ENCODE measurements around the gene TIMP1.

Gene TIMP1

GRCh38 chrX:47581731-47582647, at the start of gene TIMP1:
Gene TIMP1 (plus strand): TSS chrX:47582436. CDS start chrX:47583416, 980 bp downstream.
- peak; percentile 62 for DNase-seq

- no peak for DNase-seq
These were observed 42.4 kb upstream of the TIMP1 start for GRCh38 chrX:47539860-47540259.

DNA sequence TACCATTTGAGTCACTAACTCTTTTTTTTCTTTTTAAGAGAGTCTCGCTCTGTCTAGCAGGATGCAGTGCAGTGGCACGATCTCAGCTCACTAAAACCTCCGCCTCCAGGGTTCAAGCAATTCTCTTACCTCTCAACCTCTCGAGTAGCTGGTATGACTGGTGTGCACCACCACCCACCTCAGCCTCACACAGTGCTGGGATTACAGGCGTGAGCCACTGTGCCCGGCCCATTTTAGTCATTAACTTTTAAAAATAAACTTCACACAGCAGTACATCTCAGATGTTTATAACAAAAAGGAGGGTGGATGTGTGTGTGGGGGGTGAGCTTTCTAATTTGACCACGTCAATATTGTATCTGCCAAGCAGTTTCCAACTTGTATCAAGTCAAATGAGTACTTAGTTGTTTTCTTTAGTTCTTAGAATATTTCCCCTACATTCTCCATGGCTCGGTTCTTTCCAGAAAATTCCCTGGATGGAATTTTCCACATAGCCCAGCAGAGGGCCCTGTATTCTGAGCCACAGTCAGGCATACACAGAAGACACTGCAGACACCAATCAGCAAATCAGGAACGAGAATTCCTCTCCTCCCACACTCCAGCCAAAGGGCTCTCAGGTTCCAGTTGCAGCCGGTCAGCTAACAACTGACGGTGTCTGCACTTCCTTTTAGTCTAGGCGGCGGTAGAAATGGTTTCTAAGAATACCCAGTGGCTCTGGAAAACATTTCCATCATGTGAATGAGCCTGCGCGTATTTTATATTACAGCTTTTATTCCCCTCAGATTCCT, 41.3 kb upstream of the TIMP1 start:
- peak; percentile 81 for DNase-seq

- DNase-seq, result no peak
These were observed 38.7 kb upstream of the TIMP1 start for GRCh38 chrX:47543496-47543895.

- peak; percentile 77 for DNase-seq
These were observed 26.1 kb upstream of the TIMP1 start for GRCh38 chrX:47556045-47556623.

GRCh38 chrX:47558436-47558835, 23.8 kb upstream of the TIMP1 start:
- no peak for DNase-seq

GRCh38 chrX:47560179-47560933, 21.9 kb upstream of the TIMP1 start:
- no peak for DNase-seq

GRCh38 chrX:47560934-47561658, 21.1 kb upstream of the TIMP1 start, which contains the start of gene ARAF:
Gene ARAF (plus strand): TSS chrX:47561205. CDS start chrX:47562968, 1,763 bp downstream.
- DNase-seq, result peak; percentile 95

GRCh38 chrX:47561659-47562151, 20.5 kb upstream of the TIMP1 start:
- no peak for DNase-seq

- no peak for DNase-seq
These were observed 19.5 kb upstream of the TIMP1 start for GRCh38 chrX:47562615-47563243.

GRCh38 chrX:47563801-47564315, 18.4 kb upstream of the TIMP1 start:
- DNase-seq, result no peak

DNA sequence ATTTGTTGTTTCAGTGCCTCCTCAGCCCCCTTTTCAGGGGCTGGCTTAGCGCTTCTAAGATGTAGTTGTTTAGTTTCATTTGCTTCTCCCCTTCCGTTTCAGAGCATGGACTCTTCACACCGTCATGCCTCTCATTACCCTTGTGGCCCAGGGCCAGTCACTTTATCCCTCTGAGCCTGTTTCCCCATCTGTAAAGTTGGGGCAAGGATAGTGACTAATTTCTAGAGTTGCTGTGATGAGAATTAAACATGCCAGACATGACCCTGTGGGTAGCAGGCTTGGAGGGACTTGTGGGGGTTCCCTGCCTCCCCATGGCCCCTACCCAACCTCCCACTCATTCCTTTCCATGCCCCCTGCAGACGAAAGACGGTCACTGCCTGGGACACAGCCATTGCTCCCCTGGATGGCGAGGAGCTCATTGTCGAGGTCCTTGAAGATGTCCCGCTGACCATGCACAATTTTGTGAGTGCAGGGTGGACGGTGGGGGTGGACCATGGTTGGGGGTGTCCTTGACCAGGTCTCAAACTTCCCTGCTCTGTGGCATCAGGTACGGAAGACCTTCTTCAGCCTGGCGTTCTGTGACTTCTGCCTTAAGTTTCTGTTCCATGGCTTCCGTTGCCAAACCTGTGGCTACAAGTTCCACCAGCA, 17.7 kb upstream of the TIMP1 start:
- no peak for DNase-seq

DNA sequence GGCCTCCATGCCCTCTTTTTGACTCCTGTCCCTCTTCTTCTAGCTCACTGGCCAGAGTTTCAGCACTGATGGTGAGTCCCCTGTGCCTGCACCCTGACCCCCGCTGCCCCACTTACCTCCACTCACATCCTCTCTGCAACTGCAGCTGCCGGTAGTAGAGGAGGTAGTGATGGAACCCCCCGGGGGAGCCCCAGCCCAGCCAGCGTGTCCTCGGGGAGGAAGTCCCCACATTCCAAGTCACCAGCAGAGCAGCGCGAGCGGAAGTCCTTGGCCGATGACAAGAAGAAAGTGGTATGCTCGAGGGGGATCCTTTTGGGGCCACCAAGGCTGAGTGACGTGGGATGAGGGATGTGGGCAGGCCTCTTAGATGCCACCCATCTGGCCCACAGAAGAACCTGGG, 15.4 kb upstream of the TIMP1 start:
- no peak for DNase-seq

DNA sequence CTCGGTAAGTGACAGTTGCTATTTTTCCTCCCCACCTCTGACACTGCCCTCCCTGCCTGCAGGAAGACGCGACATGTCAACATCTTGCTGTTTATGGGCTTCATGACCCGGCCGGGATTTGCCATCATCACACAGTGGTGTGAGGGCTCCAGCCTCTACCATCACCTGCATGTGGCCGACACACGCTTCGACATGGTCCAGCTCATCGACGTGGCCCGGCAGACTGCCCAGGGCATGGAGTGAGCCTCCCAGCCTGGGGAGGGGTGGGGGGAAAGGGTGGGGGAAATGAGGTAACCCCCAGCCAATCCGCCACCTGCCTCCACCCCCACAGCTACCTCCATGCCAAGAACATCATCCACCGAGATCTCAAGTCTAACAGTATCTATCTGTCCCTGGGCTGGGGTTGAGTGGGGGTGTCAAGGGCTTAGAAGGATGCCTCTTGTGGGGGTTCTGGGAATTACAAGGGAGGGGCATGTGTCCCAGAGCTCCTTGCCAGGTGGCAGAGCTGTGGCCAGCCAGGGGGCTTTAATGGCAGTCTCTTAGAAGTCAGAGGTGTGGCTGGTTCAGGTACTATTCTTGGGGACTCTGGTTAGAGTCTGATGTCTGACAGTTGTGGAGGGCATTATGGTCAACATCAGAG, 13.5 kb upstream of the TIMP1 start:
- no peak for DNase-seq

DNA sequence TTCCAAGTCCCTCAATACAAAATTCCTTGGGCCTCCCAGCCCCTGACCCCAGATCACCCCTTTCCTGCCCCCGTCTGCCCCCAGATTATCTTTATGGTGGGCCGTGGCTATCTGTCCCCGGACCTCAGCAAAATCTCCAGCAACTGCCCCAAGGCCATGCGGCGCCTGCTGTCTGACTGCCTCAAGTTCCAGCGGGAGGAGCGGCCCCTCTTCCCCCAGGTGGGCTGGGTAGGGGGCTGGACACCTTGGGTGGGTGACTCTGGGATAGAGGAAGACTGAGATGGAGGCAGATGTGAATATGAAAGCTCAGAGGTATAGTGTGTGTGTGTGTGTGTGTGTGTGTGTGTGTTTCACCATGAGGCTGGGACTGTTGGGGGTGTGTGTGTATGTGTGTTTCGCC, 11.4 kb upstream of the TIMP1 start:
- no peak for DNase-seq

DNA sequence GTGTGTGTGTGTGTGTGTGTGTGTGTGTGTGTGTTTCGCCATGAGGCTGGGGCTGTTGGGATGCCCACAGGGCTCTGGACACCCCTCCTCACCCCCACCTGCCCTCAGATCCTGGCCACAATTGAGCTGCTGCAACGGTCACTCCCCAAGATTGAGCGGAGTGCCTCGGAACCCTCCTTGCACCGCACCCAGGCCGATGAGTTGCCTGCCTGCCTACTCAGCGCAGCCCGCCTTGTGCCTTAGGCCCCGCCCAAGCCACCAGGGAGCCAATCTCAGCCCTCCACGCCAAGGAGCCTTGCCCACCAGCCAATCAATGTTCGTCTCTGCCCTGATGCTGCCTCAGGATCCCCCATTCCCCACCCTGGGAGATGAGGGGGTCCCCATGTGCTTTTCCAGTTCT, 11.0 kb upstream of the TIMP1 start:
- DNase-seq, result no peak

- DNase-seq, result no peak
These were observed 10.3 kb upstream of the TIMP1 start for GRCh38 chrX:47571896-47572295.

GRCh38 chrX:47572773-47573340, 9.4 kb upstream of the TIMP1 start:
- no peak for DNase-seq

- no peak for DNase-seq
These were observed 8.7 kb upstream of the TIMP1 start for GRCh38 chrX:47573341-47574075.

All from NCI-H2107 (cell line).